Neuron (in vitro differentiated cells): Measurements from ENCODE around the gene ZWILCH.

Experiments
- H2AFZ ChIP-seq: one replicate; pipeline ENCODE4 v1.6.1; 2013; ENCODE audit warnings: low read depth, mild to moderate bottlenecking, inconsistent platforms, low read length, moderate library complexity
- H3K27me3 ChIP-seq: one replicate; pipeline ENCODE4 v1.6.1; 2013; ENCODE audit warnings: low read length; ENCODE audit not compliant: insufficient read depth
- H3K36me3 ChIP-seq: one replicate; pipeline ENCODE4 v1.6.1; 2013; ENCODE audit warnings: low read length; ENCODE audit not compliant: insufficient read depth
- H3K4me1 ChIP-seq: one replicate; pipeline ENCODE4 v1.6.1; 2013; ENCODE audit warnings: low read length; ENCODE audit not compliant: insufficient read depth
- H3K4me3 ChIP-seq: 2 replicates; pipeline ENCODE4 v1.5.1; 2013; ENCODE audit warnings: mild to moderate bottlenecking, low read length, moderate library complexity
- H3K9me3 ChIP-seq: one replicate; pipeline ENCODE4 v1.6.1; 2013; ENCODE audit warnings: low read length

The ZWILCH gene

DNA sequence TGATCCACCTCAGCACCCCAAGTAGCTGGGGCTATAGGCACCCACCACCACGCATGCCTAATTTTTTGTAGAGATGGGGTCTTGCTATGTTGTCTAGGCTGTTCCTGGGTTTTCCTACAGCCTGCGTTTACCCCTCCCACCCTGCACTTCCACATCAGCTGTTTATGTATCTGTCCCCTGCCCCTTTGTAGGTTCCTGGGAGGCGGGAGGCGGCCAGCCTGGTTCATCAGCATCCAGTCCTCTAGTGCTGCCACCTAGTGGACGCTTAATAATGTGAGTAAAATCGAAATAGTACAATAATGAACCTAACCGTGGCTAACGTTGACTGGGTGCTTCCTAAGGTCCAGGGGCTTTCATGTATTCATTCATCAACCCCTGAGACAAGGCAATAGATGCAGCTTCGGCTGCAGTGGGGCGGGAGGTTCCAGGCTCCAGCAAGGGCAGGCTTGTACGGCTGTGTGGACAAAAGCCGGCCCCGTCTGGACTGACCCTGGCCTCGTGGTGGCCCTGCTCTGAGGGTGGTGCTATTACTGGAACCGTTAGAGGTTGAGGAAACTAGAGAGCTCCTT lies 61.9 kb downstream of the ZWILCH start:
- peaks cover 12% of the 10 kb centered on the region for H3K4me1 ChIP-seq
- no peaks in the 10 kb centered on the region for H3K36me3 ChIP-seq
- no peaks in the 10 kb centered on the region for H3K27me3 ChIP-seq
- H3K4me3 ChIP-seq, result no peak overlapping the region
- H3K9me3 ChIP-seq, result no peaks in the 10 kb centered on the region
- H2AFZ ChIP-seq, result no peak overlapping the region

DNA sequence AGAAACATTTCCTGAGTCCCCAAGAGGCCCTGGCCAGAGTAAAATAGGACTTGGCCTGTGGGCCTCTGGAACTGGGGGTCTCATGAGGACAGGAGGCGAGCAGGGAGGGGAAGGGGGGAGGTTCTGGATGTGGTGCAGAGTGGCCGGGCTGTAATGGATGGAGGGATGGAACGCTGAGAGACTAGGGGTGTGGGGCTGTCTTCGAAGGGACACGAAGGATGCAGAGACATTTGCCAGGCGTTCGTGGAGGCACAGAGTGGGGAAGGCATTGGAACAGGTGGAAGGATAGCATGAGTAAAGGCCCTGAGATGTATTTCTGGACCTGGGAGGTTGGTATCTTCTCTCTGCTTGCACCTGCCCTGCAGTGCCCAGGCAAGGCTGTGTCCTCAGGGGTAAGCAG lies 62.8 kb downstream of the ZWILCH start:
- Histone ChIP-seq H3K4me1 (peaks cover 12% of the 10 kb centered on the region), H2AFZ (no peak overlapping the region), H3K4me3 (no peak overlapping the region), H3K9me3 (no peaks in the 10 kb centered on the region), H3K27me3 (no peaks in the 10 kb centered on the region), H3K36me3 (no peaks in the 10 kb centered on the region)

DNA sequence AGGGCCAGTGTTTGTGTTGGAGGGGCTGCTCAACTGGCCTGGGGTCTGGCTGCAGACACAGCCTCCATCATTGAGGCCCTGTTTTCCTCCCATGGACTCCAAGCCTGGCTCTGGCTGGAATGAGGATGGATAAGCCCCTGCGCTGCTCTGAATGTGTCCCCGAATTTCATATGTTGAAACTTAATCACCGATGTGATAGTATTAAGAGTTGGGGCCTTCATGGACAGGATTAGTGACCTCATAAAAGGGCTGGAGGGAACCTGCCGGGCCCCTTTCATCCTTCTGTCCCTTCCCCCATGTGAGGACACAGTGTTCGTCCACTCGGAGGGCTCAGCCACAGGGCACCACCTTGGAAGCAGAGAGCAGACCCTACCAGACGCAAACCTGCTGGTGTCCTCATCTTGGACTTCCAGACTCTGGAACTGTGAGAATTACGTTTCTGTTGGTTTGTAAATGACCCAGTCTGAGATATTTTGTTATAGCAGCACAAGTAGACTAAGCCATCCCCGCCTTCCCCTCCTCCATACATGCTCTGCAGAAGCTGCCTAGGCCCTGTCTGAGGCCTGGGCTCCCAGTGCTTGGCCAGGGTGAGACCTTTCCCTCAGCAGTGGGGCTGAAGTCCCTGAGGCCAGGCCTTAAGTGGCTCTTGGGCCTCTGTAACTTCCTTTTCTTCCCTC lies 64.5 kb downstream of the ZWILCH start:
- Histone ChIP-seq H3K9me3 (no peaks in the 10 kb centered on the region), H3K27me3 (no peaks in the 10 kb centered on the region), H2AFZ (no peak overlapping the region), H3K36me3 (no peaks in the 10 kb centered on the region), H3K4me3 (no peak overlapping the region), H3K4me1 (peaks cover 19% of the 10 kb centered on the region)

DNA sequence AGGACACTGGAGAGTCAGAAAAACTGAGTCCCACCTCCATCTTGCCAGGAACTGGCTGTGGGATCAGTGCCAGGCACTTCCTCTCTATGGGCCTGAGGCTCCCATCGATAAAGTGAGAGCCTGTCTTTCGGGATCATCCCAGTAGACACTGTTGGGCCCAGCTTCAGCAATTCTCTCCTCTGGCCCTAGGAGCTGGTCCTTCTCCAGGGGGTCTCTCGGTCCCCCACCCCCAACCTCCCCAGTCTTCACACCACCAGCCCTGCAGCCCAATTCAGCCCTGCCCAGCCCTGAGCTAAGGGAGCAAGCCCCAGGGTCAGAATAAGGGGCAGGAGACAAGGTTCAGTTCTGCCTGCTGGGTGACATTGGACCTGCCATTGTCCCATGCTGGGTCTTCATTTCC lies 65.2 kb downstream of the ZWILCH start:
- Histone ChIP-seq H2AFZ (no peak overlapping the region), H3K4me1 (peaks cover 17% of the 10 kb centered on the region), H3K9me3 (no peaks in the 10 kb centered on the region)

DNA sequence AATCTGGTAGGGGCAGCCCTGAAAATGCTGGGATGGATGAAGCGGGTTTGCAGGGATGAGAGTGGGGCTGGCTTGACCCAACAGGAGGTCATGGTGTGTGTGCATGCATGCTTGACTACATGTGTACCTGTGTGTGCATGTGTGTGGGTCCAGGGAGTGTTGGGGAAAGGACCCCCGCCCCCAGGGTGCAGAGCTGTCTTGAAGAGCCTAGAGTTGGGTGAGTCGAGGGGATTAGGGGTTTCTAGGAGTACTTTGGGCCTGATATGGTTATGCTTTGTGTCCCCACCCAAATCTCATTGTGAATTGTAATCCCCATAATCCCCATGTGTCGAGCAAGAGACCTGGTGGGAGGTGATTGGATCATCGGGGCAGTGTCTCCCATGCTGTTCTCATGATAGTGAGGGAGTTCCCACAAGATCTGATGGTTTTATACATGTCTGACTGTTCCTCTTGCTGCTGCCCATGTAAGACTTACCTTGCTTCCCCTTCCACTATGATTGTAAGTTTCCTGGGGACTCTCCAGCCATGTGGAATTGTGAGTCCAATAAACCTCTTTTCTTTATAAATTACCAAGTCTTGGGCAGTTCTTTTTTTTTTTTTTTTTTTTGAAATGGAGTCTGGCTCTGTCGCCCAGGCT lies 65.8 kb downstream of the ZWILCH start:
- Histone ChIP-seq H3K9me3 (no peaks in the 10 kb centered on the region), H3K4me1 (peaks cover 12% of the 10 kb centered on the region), H3K36me3 (no peaks in the 10 kb centered on the region), H3K4me3 (no peak overlapping the region), H2AFZ (no peak overlapping the region), H3K27me3 (no peaks in the 10 kb centered on the region)

More for the DNA sequence above, 65.2 kb downstream of the ZWILCH start:
- no peaks in the 10 kb centered on the region for H3K27me3 ChIP-seq
- no peaks in the 10 kb centered on the region for H3K36me3 ChIP-seq
- H3K4me3 ChIP-seq, result no peak overlapping the region

DNA sequence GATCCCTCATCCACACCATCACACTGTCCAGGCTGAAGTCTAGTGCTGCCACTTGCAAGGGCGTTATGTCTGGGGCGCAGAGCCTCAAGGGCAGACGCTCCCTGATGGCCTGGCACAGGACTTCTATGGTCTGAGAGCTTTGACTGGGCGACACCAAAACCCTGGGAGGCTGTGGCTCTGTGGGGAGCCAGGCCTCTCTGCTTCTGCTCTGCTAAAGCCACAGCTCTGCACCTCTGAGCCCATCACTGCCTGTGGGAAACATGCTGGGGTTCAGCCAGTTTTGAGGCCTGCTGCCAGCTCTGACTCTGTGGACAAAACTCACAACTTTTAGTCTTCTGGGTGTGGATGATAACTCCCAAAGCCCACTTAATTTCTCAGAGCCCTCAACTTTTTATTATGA lies 67.0 kb downstream of the ZWILCH start:
- Histone ChIP-seq H3K27me3 (no peaks in the 10 kb centered on the region), H2AFZ (no peak overlapping the region)

DNA sequence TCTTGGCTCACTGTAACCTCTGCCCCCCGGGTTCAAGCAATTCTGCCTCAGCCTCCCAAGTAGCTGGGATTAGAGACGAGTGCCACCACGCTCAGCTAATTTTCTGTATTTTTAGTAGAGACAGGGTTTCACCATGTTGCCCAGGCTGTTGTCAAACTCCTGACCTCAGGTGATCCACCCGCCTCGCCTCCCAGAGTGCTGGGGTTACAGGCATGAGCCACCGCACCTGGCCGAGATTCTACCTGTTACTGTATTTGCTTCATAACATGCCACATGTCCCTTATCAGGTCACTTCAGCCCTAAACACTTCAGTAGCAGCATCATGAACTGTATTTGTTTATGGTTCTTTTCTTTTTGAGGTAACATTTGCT lies 68.2 kb downstream of the ZWILCH start:
- Histone ChIP-seq H3K36me3 (no peaks in the 10 kb centered on the region), H3K4me3 (no peak overlapping the region), H3K27me3 (no peaks in the 10 kb centered on the region), H3K9me3 (no peaks in the 10 kb centered on the region), H2AFZ (no peak overlapping the region), H3K4me1 (peaks cover 7% of the 10 kb centered on the region)

More for the DNA sequence above, 67.0 kb downstream of the ZWILCH start:
- Histone ChIP-seq H3K9me3 (no peaks in the 10 kb centered on the region), H3K4me1 (peaks cover 7% of the 10 kb centered on the region), H3K4me3 (no peak overlapping the region), H3K36me3 (no peaks in the 10 kb centered on the region)

DNA sequence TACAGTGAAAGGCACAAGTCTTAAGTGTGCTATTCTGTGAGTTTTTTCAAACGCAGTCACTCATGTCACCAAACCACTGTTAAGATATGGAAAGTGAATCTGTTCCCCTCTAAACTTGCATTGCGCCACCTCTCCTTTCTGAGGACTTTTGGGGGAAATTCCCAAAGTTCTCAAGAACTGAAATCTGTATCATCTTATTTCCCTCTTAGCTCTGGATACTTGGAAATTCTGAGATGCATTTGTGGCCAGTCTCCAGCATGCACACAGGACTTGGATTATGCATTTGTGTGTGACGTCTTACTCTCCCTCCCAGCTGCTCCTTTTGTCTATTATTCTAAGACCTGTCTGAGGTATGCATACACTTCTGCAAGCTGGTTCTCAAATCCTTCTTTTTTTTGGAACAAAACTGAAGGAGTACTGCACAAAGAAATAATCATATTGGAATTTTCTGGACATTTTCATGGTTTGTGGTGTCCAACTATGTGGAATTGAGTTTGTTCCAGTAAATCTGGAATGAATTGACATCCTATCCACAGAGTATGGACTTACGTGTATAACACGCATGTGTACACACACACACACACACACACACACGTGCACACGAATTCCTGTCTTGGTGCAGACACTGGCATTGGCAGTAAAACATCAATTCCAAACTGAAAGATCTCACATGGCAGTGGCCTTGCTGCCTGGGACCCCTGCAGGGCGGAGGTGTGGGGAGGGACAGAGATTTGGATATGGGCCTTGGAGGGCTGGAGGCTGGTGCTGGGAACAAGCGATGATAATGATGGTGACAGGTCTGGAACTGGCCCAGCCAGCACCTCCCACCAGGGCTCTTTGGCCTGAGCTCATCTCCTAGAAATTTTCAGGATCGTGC lies 68.8 kb downstream of the ZWILCH start:
- Histone ChIP-seq H3K9me3 (no peaks in the 10 kb centered on the region), H3K27me3 (no peaks in the 10 kb centered on the region), H3K4me1 (peaks cover 7% of the 10 kb centered on the region), H2AFZ (no peak overlapping the region), H3K36me3 (no peaks in the 10 kb centered on the region), H3K4me3 (no peak overlapping the region)

DNA sequence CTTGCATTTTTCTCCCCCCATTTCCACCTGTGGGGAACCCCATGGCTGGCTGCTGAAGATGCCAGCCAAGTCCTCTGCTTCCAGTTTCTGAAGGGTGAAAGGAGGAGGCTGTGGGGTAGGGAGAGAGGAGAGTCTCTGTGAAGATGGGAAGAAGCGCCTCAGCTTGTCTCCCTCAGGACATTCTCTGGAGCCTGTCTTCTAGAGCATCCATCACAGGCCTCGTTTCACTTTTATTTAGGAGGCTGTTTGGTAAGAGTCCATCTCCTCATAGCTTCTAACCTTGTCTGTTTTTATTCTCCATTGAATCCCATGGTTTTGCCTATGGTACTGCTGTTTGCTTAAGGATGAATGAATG lies 69.4 kb downstream of the ZWILCH start:
- Histone ChIP-seq H3K4me3 (no peak overlapping the region), H3K27me3 (no peaks in the 10 kb centered on the region), H3K36me3 (no peaks in the 10 kb centered on the region), H3K9me3 (no peaks in the 10 kb centered on the region), H3K4me1 (peaks cover 7% of the 10 kb centered on the region), H2AFZ (no peak overlapping the region)

DNA sequence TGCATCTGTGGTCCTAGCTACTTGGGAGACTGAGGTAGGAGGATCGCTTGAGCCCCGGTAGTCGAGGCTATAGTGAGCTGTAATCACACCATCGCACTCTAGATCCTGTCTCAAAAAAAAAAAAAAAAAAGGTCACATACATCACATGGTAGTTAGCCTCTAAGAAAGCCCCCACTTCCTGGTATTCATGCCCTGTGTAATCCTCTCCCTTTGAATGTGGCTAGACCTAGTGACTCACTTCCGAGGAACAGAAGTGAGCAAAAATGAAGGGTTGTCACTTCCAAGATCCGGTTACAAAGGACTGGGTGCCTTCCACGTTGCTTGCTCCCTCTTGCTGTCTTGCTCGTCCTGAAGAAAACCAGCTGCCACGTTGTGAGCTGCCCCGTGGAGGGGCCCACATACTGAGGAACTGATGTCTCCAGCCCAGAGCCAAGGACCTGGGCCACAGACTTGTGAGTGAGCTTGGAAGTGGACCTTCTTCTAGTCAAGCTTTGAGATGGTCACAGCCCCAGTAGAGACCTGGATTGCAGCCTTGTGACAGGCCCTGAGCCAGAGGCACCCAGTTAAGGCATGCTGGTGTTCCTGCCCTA lies 73.3 kb downstream of the ZWILCH start:
- no peaks in the 10 kb centered on the region for H3K36me3 ChIP-seq
- H3K9me3 ChIP-seq, result no peaks in the 10 kb centered on the region
- peaks cover 6% of the 10 kb centered on the region for H3K4me1 ChIP-seq

DNA sequence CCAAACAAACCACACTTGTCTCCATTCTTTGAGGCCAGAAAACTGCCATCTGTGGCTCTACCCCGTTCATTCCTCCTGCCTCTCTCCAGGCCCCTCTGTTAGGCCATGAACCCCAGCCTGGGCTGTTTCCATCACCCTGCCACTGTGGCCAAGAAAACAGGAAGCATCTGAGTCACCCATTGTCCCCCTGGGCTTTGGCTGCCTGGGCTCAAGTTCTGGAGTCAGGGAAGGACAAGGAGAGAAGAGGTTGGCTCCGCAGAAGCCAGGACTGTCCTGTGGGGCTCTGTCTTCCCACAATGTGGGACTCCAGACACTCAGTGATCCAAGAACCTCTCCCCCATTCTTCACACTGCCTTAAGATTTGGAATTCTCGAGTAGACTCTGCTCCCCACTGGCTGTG lies 75.5 kb downstream of the ZWILCH start:
- Histone ChIP-seq H3K27me3 (no peaks in the 10 kb centered on the region), H3K9me3 (no peaks in the 10 kb centered on the region), H3K4me1 (no peaks in the 10 kb centered on the region), H2AFZ (no peak overlapping the region), H3K36me3 (no peaks in the 10 kb centered on the region), H3K4me3 (no peak overlapping the region)

More for the DNA sequence above, 73.3 kb downstream of the ZWILCH start:
- Histone ChIP-seq H3K4me3 (no peak overlapping the region), H2AFZ (no peak overlapping the region), H3K27me3 (no peaks in the 10 kb centered on the region)

DNA sequence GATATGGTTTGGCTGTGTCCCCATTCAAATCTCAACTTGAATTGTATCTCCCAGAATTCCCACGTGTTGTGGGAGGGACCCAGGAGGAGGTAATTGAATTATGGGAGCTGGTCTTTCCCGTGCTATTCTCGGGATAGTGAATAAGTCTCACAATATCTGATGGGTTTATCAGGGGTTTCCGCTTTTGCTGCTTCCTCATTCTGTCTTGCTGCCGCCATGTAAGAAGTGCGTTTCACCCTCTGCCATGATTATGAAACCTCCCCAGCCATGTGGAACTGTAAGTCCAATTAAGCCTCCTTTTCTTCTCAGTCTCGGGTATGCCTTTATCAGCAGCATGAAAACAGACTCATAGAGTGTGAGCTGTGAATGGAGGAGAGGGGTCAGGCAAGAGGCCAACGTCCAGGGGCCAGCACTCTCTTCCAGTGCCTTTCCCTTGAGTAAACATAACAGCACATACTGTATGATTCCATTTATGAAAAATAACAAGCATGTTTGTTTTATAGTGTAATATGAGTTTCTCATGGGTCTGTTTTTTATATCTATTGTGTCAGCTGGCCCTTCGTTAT lies 76.9 kb downstream of the ZWILCH start:
- Histone ChIP-seq H3K27me3 (no peaks in the 10 kb centered on the region), H2AFZ (no peak overlapping the region), H3K4me3 (no peak overlapping the region), H3K36me3 (no peaks in the 10 kb centered on the region), H3K4me1 (peaks cover 5% of the 10 kb centered on the region), H3K9me3 (no peaks in the 10 kb centered on the region)
